ENCODE results near the gene IL1RN.

IL1RN gene

DNA sequence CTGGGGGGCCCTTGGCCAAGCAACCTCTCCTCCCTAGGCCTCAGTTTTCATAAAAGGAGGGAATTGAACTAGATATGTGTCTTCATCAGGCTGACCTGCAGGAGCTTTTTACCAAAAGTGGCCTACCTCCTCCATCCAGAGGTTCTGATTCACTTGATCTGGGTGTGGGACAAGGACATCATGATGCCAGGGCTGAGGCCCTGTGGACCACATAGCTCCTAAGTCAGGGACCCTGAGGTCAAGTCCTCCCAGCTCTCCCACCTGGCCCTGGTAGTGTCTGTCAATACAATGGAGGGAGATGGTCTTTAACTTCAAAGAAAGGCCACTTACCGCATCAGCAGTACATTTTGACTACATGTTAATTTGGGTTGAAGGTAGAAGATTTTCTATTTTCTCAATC is 10.4 kb downstream of the IL1RN start:
- Histone ChIP-seq H3K36me3 (ENCODE audit: control insufficient read depth in 1 of 2, insufficient read depth in 2 of 2, low read depth in 1 of 2, low read length in 2 of 2) (no peaks in the 10 kb centered on the region), H3K4me3 (ENCODE audit: insufficient read depth in 1 of 2, low read depth in 1 of 2, low read length in 2 of 2) (no peak overlapping the region), H3K4me1 (ENCODE audit: control insufficient read depth, insufficient read depth, low read depth, low read length) (peaks cover 4% of the 10 kb centered on the region), H3K27ac (ENCODE audit: low read length, poor library complexity, severe bottlenecking) (no peak overlapping the region), H3K79me1 (replicated peaks; ENCODE audit: low read length, poor library complexity, severe bottlenecking) (no peaks in the 10 kb centered on the region), H2AK5ac (ENCODE audit: low read length, severe bottlenecking) (no peak overlapping the region), H3K27me3 (ENCODE audit: control insufficient read depth in 1 of 2, insufficient read depth in 1 of 2, low read length in 2 of 2) (peaks cover 0 to 14% of the 10 kb centered on the region in 2 experiments), H3K23ac (ENCODE audit: low read length in 2 of 2) (no peak overlapping the region), H3K9me3 (ENCODE audit: control insufficient read depth, low read length) (no peaks in the 10 kb centered on the region), H3K14ac (ENCODE audit: low read length in 2 of 2) (no peak overlapping the region), H3K4me2 (ENCODE audit: low read length, poor library complexity, severe bottlenecking) (no peak overlapping the region), H2AFZ (ENCODE audit: low read depth, low read length) (no peak overlapping the region), H2BK5ac (ENCODE audit: low read depth, low read length, poor library complexity, severe bottlenecking) (no peak overlapping the region), H4K8ac (ENCODE audit: low read length) (no peak overlapping the region), H4K91ac (ENCODE audit: low read length) (no peak overlapping the region), H2BK12ac (ENCODE audit: low read length in 2 of 2) (no peak overlapping the region), H3K4ac (ENCODE audit: low read depth in 1 of 2, low read length in 2 of 2) (no peak overlapping the region), H3K18ac (ENCODE audit: low read depth in 1 of 2, low read length in 2 of 2) (no peak overlapping the region), H3K9ac (ENCODE audit: low read length) (no peak overlapping the region), H2BK120ac (ENCODE audit: low read depth, low read length) (no peak overlapping the region), H2BK15ac (ENCODE audit: low read depth, poor library complexity, severe bottlenecking) (no peak overlapping the region)
- no peak for DNase-seq
- 100% methylated on average over 1 of the region's 1 CpG for WGBS

DNA sequence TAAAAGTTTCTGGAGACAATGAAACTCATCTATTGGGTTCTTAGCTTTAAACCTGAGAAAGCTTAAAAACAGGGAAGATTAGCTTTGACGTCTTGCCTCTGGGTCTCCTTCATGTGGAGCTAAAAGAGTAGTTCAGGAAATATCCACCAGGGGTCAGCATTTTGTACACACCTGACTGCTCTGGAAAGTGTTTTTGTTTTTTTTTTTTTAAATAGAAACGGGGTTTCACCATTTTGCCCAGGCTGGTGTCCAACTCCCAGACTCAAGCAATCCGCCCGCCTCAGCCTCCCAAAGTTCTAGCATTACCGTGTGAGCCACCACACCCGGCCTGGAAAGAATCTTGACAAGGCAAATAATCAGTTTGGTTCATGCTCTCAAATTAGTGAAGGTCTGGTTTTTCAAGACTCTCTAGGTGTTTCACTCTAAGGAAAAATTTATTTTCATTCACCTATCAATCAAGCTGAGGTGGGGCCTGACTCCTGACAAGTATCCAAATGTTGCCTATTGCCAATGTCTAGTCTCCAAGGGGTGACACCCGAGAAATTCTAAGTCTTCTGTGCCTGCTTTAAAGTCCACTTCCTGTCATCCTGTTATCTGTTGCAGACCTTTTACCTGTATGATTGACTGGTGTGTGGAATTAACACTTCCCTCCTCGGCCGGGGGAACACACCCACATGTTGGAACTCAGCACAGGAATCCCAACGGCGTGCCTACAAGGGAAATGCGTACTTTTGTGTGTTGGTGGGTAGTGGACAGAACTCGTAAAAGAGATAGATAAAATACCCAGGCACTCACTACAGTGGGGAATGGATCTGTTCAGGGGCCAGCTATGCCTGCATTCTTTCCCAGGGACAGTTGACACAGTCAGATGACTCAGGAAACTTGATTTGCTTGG is 11.3 kb downstream of the IL1RN start:
- Histone ChIP-seq H2BK12ac (ENCODE audit: low read length in 2 of 2) (no peak overlapping the region), H4K8ac (ENCODE audit: low read length) (no peak overlapping the region), H3K14ac (ENCODE audit: low read length in 2 of 2) (no peak overlapping the region), H3K4me3 (ENCODE audit: insufficient read depth in 1 of 2, low read depth in 1 of 2, low read length in 2 of 2) (no peak overlapping the region), H3K4ac (ENCODE audit: low read depth in 1 of 2, low read length in 2 of 2) (no peak overlapping the region), H3K18ac (ENCODE audit: low read depth in 1 of 2, low read length in 2 of 2) (no peak overlapping the region), H3K27me3 (ENCODE audit: control insufficient read depth in 1 of 2, insufficient read depth in 1 of 2, low read length in 2 of 2) (peaks cover 0 to 11% of the 10 kb centered on the region in 2 experiments), H2BK5ac (ENCODE audit: low read depth, low read length, poor library complexity, severe bottlenecking) (no peak overlapping the region), H3K23ac (ENCODE audit: low read length in 2 of 2) (no peak overlapping the region), H2AFZ (ENCODE audit: low read depth, low read length) (no peak overlapping the region), H3K27ac (ENCODE audit: low read length, poor library complexity, severe bottlenecking) (no peak overlapping the region), H3K36me3 (ENCODE audit: control insufficient read depth in 1 of 2, insufficient read depth in 2 of 2, low read depth in 1 of 2, low read length in 2 of 2) (no peaks in the 10 kb centered on the region), H2AK5ac (ENCODE audit: low read length, severe bottlenecking) (no peak overlapping the region), H3K9me3 (ENCODE audit: control insufficient read depth, low read length) (no peaks in the 10 kb centered on the region), H4K91ac (ENCODE audit: low read length) (no peak overlapping the region), H3K9ac (ENCODE audit: low read length) (peak overlapping the region; percentile 20), H3K79me1 (replicated peaks; ENCODE audit: low read length, poor library complexity, severe bottlenecking) (no peaks in the 10 kb centered on the region), H2BK120ac (ENCODE audit: low read depth, low read length) (no peak overlapping the region), H3K4me1 (ENCODE audit: control insufficient read depth, insufficient read depth, low read depth, low read length) (peaks cover 4% of the 10 kb centered on the region), H2BK15ac (ENCODE audit: low read depth, poor library complexity, severe bottlenecking) (no peak overlapping the region), H3K4me2 (ENCODE audit: low read length, poor library complexity, severe bottlenecking) (no peak overlapping the region)
- WGBS, result 37% methylated on average over 12 of the region's 13 CpGs
- DNase-seq, result peak; percentile 69

DNA sequence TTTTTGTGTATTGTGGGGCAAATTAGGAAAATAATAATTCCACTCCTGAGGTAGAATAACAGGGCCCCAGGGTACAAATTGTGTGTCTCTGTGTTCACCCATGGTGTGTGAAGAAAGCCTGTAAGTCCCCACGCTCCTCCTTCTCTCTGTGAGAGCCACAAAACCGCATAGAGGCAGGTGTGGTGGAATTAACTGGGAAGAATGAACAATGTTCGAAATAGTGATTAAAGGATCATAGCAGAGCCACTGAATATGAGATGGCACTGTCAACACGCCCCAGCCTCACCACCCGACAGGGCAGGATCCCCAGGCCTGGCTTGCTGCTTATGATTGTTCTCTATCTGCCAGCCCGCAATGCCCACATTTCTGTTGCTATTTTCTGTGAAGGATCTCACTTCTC is 14.1 kb downstream of the IL1RN start:
- no peak overlapping the region for H3K9ac ChIP-seq (ENCODE audit: low read length)
- H3K4ac ChIP-seq (ENCODE audit: low read depth in 1 of 2, low read length in 2 of 2), result no peak overlapping the region
- no peak overlapping the region for H2BK15ac ChIP-seq (ENCODE audit: low read depth, poor library complexity, severe bottlenecking)
- H3K27me3 ChIP-seq (ENCODE audit: control insufficient read depth in 1 of 2, insufficient read depth in 1 of 2, low read length in 2 of 2), result peaks cover 0 to 4% of the 10 kb centered on the region in 2 experiments
- no peak overlapping the region for H3K27ac ChIP-seq (ENCODE audit: low read length, poor library complexity, severe bottlenecking)
- H2BK12ac ChIP-seq (ENCODE audit: low read length in 2 of 2), result no peak overlapping the region
- DNase-seq, result no peak
- no peaks in the 10 kb centered on the region for H3K36me3 ChIP-seq (ENCODE audit: control insufficient read depth in 1 of 2, insufficient read depth in 2 of 2, low read depth in 1 of 2, low read length in 2 of 2)
- no peak overlapping the region for H2BK120ac ChIP-seq (ENCODE audit: low read depth, low read length)
- WGBS, result 84% methylated on average over 6 of the region's 6 CpGs
- H2BK5ac ChIP-seq (ENCODE audit: low read depth, low read length, poor library complexity, severe bottlenecking), result no peak overlapping the region
- H3K14ac ChIP-seq (ENCODE audit: low read length in 2 of 2), result no peak overlapping the region
- H2AK5ac ChIP-seq (ENCODE audit: low read length, severe bottlenecking), result no peak overlapping the region
- H3K23ac ChIP-seq (ENCODE audit: low read length in 2 of 2), result no peak overlapping the region
- H3K18ac ChIP-seq (ENCODE audit: low read depth in 1 of 2, low read length in 2 of 2), result no peak overlapping the region
- peaks cover 7% of the 10 kb centered on the region for H3K9me3 ChIP-seq (ENCODE audit: control insufficient read depth, low read length)
- H3K4me1 ChIP-seq (ENCODE audit: control insufficient read depth, insufficient read depth, low read depth, low read length), result peaks cover 4% of the 10 kb centered on the region
- H2AFZ ChIP-seq (ENCODE audit: low read depth, low read length), result no peak overlapping the region
- no peak overlapping the region for H3K4me2 ChIP-seq (ENCODE audit: low read length, poor library complexity, severe bottlenecking)
- no peak overlapping the region for H4K8ac ChIP-seq (ENCODE audit: low read length)
- H3K79me1 ChIP-seq (replicated peaks; ENCODE audit: low read length, poor library complexity, severe bottlenecking), result no peaks in the 10 kb centered on the region
- no peak overlapping the region for H3K4me3 ChIP-seq (ENCODE audit: insufficient read depth in 1 of 2, low read depth in 1 of 2, low read length in 2 of 2)
- H4K91ac ChIP-seq (ENCODE audit: low read length), result no peak overlapping the region

DNA sequence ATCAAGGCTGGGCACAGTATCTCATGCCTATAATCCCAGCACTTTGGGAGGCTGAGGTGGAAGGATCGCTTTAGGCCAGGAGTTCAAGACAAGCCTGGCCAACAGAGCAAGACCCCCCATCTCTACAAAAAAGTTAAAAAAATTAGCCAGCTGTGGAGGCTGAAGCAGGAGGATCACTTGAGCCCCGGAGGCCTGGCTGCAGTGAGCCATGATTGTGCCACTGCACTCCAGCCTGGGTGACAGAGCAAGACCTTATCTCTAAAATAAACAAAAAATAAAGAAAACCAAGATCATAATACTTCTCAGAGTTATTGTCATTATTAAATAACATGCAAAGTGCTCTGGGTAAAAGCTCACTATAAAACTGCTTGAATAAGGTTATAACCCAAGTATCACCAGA is 14.9 kb downstream of the IL1RN start:
- WGBS, result 93% methylated on average over 2 of the region's 2 CpGs
- Histone ChIP-seq H3K27ac (ENCODE audit: low read length, poor library complexity, severe bottlenecking) (no peak overlapping the region), H3K27me3 (ENCODE audit: control insufficient read depth in 1 of 2, insufficient read depth in 1 of 2, low read length in 2 of 2) (peaks cover 0 to 4% of the 10 kb centered on the region in 2 experiments)

More for the DNA sequence above, 14.9 kb downstream of the IL1RN start:
- H2BK15ac ChIP-seq (ENCODE audit: low read depth, poor library complexity, severe bottlenecking), result no peak overlapping the region
- no peak overlapping the region for H3K18ac ChIP-seq (ENCODE audit: low read depth in 1 of 2, low read length in 2 of 2)
- no peak for DNase-seq
- H3K9ac ChIP-seq (ENCODE audit: low read length), result no peak overlapping the region
- H3K4me2 ChIP-seq (ENCODE audit: low read length, poor library complexity, severe bottlenecking), result no peak overlapping the region
- no peak overlapping the region for H4K91ac ChIP-seq (ENCODE audit: low read length)
- H4K8ac ChIP-seq (ENCODE audit: low read length), result no peak overlapping the region
- no peak overlapping the region for H2BK5ac ChIP-seq (ENCODE audit: low read depth, low read length, poor library complexity, severe bottlenecking)
- peaks cover 7% of the 10 kb centered on the region for H3K9me3 ChIP-seq (ENCODE audit: control insufficient read depth, low read length)
- H3K4me3 ChIP-seq (ENCODE audit: insufficient read depth in 1 of 2, low read depth in 1 of 2, low read length in 2 of 2), result no peak overlapping the region
- no peak overlapping the region for H3K23ac ChIP-seq (ENCODE audit: low read length in 2 of 2)
- H3K4ac ChIP-seq (ENCODE audit: low read depth in 1 of 2, low read length in 2 of 2), result no peak overlapping the region
- H2AFZ ChIP-seq (ENCODE audit: low read depth, low read length), result no peak overlapping the region
- no peaks in the 10 kb centered on the region for H3K36me3 ChIP-seq (ENCODE audit: control insufficient read depth in 1 of 2, insufficient read depth in 2 of 2, low read depth in 1 of 2, low read length in 2 of 2)
- no peak overlapping the region for H3K14ac ChIP-seq (ENCODE audit: low read length in 2 of 2)
- no peak overlapping the region for H2BK120ac ChIP-seq (ENCODE audit: low read depth, low read length)
- peaks cover 2% of the 10 kb centered on the region for H3K4me1 ChIP-seq (ENCODE audit: control insufficient read depth, insufficient read depth, low read depth, low read length)
- H2BK12ac ChIP-seq (ENCODE audit: low read length in 2 of 2), result no peak overlapping the region
- no peak overlapping the region for H2AK5ac ChIP-seq (ENCODE audit: low read length, severe bottlenecking)
- H3K79me1 ChIP-seq (replicated peaks; ENCODE audit: low read length, poor library complexity, severe bottlenecking), result no peaks in the 10 kb centered on the region

Data from mesenchymal stem cell (in vitro differentiated cells and primary cell).